Stimulated activated CD4-positive, alpha-beta T cell treated with anti-CD3 and anti-CD28 coated beads, Interleukin-2, amount 100 ng/mL, for 48 hours (primary cell): ENCODE results near the gene LSM10.

Experiments used
- DNase-seq, 2 donors: peaks; one replicate each; pipeline ENCODE4 v3.0.0-alpha.2; 2020

LSM10 gene

GRCh38 chr1:36382231-36382630 is 15.5 kb downstream of the LSM10 start:
- DNase-seq = no peak

- no peak for DNase-seq
Measured at GRCh38 chr1:36381405-36381804, 16.3 kb downstream of the LSM10 start.

GRCh38 chr1:36380782-36381181 is 16.9 kb downstream of the LSM10 start:
- no peak for DNase-seq

- no peak for DNase-seq
Measured at GRCh38 chr1:36380143-36380619, 17.5 kb downstream of the LSM10 start.

GRCh38 chr1:36377791-36378492 is 19.8 kb downstream of the LSM10 start:
- no peak for DNase-seq

- no peak for DNase-seq
Measured at GRCh38 chr1:36372617-36373016, 25.1 kb downstream of the LSM10 start.

GRCh38 chr1:36369061-36369861 is 28.4 kb downstream of the LSM10 start:
- DNase-seq = peak; percentile 83 to 87

- DNase-seq = no peak
Measured at GRCh38 chr1:36367798-36368197, 29.9 kb downstream of the LSM10 start.

- no peak for DNase-seq
Measured at GRCh38 chr1:36367066-36367465, 30.6 kb downstream of the LSM10 start.

GRCh38 chr1:36366091-36366661 is 31.5 kb downstream of the LSM10 start:
- no peak for DNase-seq

GRCh38 chr1:36365381-36365780 is 32.3 kb downstream of the LSM10 start:
- DNase-seq = no peak

- DNase-seq = no peak
Measured at GRCh38 chr1:36359911-36360550, 37.7 kb downstream of the LSM10 start.

GRCh38 chr1:36359383-36359782 is 38.3 kb downstream of the LSM10 start:
- no peak for DNase-seq

GRCh38 chr1:36358514-36359084 is 39.1 kb downstream of the LSM10 start:
- DNase-seq = no peak

- no peak for DNase-seq
Measured at GRCh38 chr1:36355811-36356210, 41.9 kb downstream of the LSM10 start.

- DNase-seq = no peak
Measured at GRCh38 chr1:36354486-36354885, 43.2 kb downstream of the LSM10 start.

GRCh38 chr1:36352910-36353878 is 44.5 kb downstream of the LSM10 start:
- no peak for DNase-seq

- DNase-seq = no peak
Measured at GRCh38 chr1:36352125-36352909, 45.4 kb downstream of the LSM10 start.

- no peak for DNase-seq
Measured at GRCh38 chr1:36351227-36351977, 46.3 kb downstream of the LSM10 start.

GRCh38 chr1:36350659-36351226 is 47.0 kb downstream of the LSM10 start:
- no peak for DNase-seq
